ENCODE data around the gene DOCK2.

DOCK2 gene

GRCh38 chr5:169812786-169813185, 175.7 kb downstream of the DOCK2 start:
- no peak overlapping the region for H3K4me2 ChIP-seq (ENCODE audit: low read length)
- H3K36me3 ChIP-seq (ENCODE audit: control insufficient read depth, low read length): peaks cover 69% of the 10 kb centered on the region
- no peaks in the 10 kb centered on the region for H3K9me3 ChIP-seq (ENCODE audit: control insufficient read depth, insufficient read depth, low read length)
- no peaks in the 10 kb centered on the region for H4K20me1 ChIP-seq (ENCODE audit: control insufficient read depth, insufficient read depth, low read depth, low read length)
- H3F3A ChIP-seq (ENCODE audit: control insufficient read depth, insufficient read depth): no peaks in the 10 kb centered on the region
- no peaks in the 10 kb centered on the region; the same call in 1 of the 2 replicates for H3K79me2 ChIP-seq (ENCODE audit: control insufficient read depth, low read length)
- no peaks in the 10 kb centered on the region for H3K4me1 ChIP-seq (ENCODE audit: control insufficient read depth, low read length)
- H3K9me2 ChIP-seq (replicated peaks; ENCODE audit: control insufficient read depth, low read length): no peaks in the 10 kb centered on the region
- TF ChIP-seq CTCF (IDR thresholded peaks at IDR 0.05; ENCODE audit: low read depth, low read length, poor library complexity, severe bottlenecking): no peak
- TF ChIP-seq EZH2phosphoT487 (IDR thresholded peaks at IDR 0.05; ENCODE audit: borderline replicate concordance, low read length): no peak
- H3K4me3 ChIP-seq (ENCODE audit: low read length): no peak overlapping the region
- no peaks in the 10 kb centered on the region for H3K27me3 ChIP-seq (ENCODE audit: control insufficient read depth, low read length)
- no peak overlapping the region for H3K27ac ChIP-seq (ENCODE audit: low read depth, low read length)

GRCh38 chr5:169814045-169814444, 177.0 kb downstream of the DOCK2 start:
- Histone ChIP-seq H3K36me3 (ENCODE audit: control insufficient read depth, low read length) (peaks cover 75% of the 10 kb centered on the region), H3F3A (ENCODE audit: control insufficient read depth, insufficient read depth) (no peaks in the 10 kb centered on the region)
- TF ChIP-seq CTCF (IDR thresholded peaks at IDR 0.05; ENCODE audit: low read depth, low read length, poor library complexity, severe bottlenecking) (no peak), EZH2phosphoT487 (IDR thresholded peaks at IDR 0.05; ENCODE audit: borderline replicate concordance, low read length) (no peak)

GRCh38 chr5:169814522-169814921, 177.4 kb downstream of the DOCK2 start:
- Histone ChIP-seq H3K36me3 (ENCODE audit: control insufficient read depth, low read length) (peaks cover 80% of the 10 kb centered on the region), H3F3A (ENCODE audit: control insufficient read depth, insufficient read depth) (no peaks in the 10 kb centered on the region), H3K9me2 (replicated peaks; ENCODE audit: control insufficient read depth, low read length) (no peaks in the 10 kb centered on the region), H3K4me3 (ENCODE audit: low read length) (no peak overlapping the region), H3K27me3 (ENCODE audit: control insufficient read depth, low read length) (no peaks in the 10 kb centered on the region), H3K4me1 (ENCODE audit: control insufficient read depth, low read length) (no peaks in the 10 kb centered on the region), H4K20me1 (ENCODE audit: control insufficient read depth, insufficient read depth, low read depth, low read length) (no peaks in the 10 kb centered on the region), H3K79me2 (ENCODE audit: control insufficient read depth, low read length) (no peaks in the 10 kb centered on the region; the same call in 1 of the 2 replicates), H3K27ac (ENCODE audit: low read depth, low read length) (no peak overlapping the region), H3K9me3 (ENCODE audit: control insufficient read depth, insufficient read depth, low read length) (no peaks in the 10 kb centered on the region), H3K4me2 (ENCODE audit: low read length) (no peak overlapping the region)
- TF ChIP-seq CTCF (IDR thresholded peaks at IDR 0.05; ENCODE audit: low read depth, low read length, poor library complexity, severe bottlenecking): no peak

More at GRCh38 chr5:169814045-169814444, 177.0 kb downstream of the DOCK2 start:
- no peak overlapping the region for H3K4me3 ChIP-seq (ENCODE audit: low read length)
- no peak overlapping the region for H3K4me2 ChIP-seq (ENCODE audit: low read length)
- no peaks in the 10 kb centered on the region for H3K9me3 ChIP-seq (ENCODE audit: control insufficient read depth, insufficient read depth, low read length)
- H3K9me2 ChIP-seq (replicated peaks; ENCODE audit: control insufficient read depth, low read length): no peaks in the 10 kb centered on the region
- H3K27me3 ChIP-seq (ENCODE audit: control insufficient read depth, low read length): no peaks in the 10 kb centered on the region
- no peaks in the 10 kb centered on the region; the same call in 1 of the 2 replicates for H3K79me2 ChIP-seq (ENCODE audit: control insufficient read depth, low read length)
- no peaks in the 10 kb centered on the region for H3K4me1 ChIP-seq (ENCODE audit: control insufficient read depth, low read length)
- H3K27ac ChIP-seq (ENCODE audit: low read depth, low read length): no peak overlapping the region
- no peaks in the 10 kb centered on the region for H4K20me1 ChIP-seq (ENCODE audit: control insufficient read depth, insufficient read depth, low read depth, low read length)

- no peaks in the 10 kb centered on the region for H4K20me1 ChIP-seq (ENCODE audit: control insufficient read depth, insufficient read depth, low read depth, low read length)
Observed at GRCh38 chr5:169817031-169817430, 180.0 kb downstream of the DOCK2 start.

More at GRCh38 chr5:169817031-169817430, 180.0 kb downstream of the DOCK2 start:
- no peaks in the 10 kb centered on the region for H3K9me3 ChIP-seq (ENCODE audit: control insufficient read depth, insufficient read depth, low read length)
- H3K4me1 ChIP-seq (ENCODE audit: control insufficient read depth, low read length): no peaks in the 10 kb centered on the region
- H3K4me3 ChIP-seq (ENCODE audit: low read length): no peak overlapping the region
- no peak for TF ChIP-seq CTCF (IDR thresholded peaks at IDR 0.05; ENCODE audit: low read depth, low read length, poor library complexity, severe bottlenecking)
- TF ChIP-seq EZH2phosphoT487 (IDR thresholded peaks at IDR 0.05; ENCODE audit: borderline replicate concordance, low read length): no peak
- no peaks in the 10 kb centered on the region for H3F3A ChIP-seq (ENCODE audit: control insufficient read depth, insufficient read depth)
- H3K9me2 ChIP-seq (replicated peaks; ENCODE audit: control insufficient read depth, low read length): no peaks in the 10 kb centered on the region
- no peak overlapping the region for H3K27ac ChIP-seq (ENCODE audit: low read depth, low read length)
- H3K36me3 ChIP-seq (ENCODE audit: control insufficient read depth, low read length): peaks cover 67% of the 10 kb centered on the region
- H3K27me3 ChIP-seq (ENCODE audit: control insufficient read depth, low read length): no peaks in the 10 kb centered on the region
- no peak overlapping the region for H3K4me2 ChIP-seq (ENCODE audit: low read length)
- H3K79me2 ChIP-seq (ENCODE audit: control insufficient read depth, low read length): no peaks in the 10 kb centered on the region

Measured in DOHH2 (cell line).